Stimulated activated naive CD8-positive, alpha-beta T cell treated with anti-CD3 and anti-CD28 coated beads, Interleukin-15, amount 100 ng/mL, for 72 hours (primary cell): ENCODE data around the gene KIAA1671.
A peak's percentile ranks its signal among the peaks of the same experiment; 100 is the strongest.

Experiments used
- ATAC-seq: fragments of 150-1000 bp; cut with Tn5 transposase; 2 replicates; pipeline ENCODE4 v1.10.0; 2021; ENCODE audit warnings: mild to moderate bottlenecking, moderate library complexity
- DNase-seq, 2 donors: peaks; one replicate each; pipeline ENCODE4 v3.0.0; 2021 to 2022
- H3K27ac Mint-ChIP-seq, 2 donors: one replicate each; pipeline ENCODE4 v1.8.0; 2022; ENCODE audit warnings: mild to moderate bottlenecking in 2 of 2, mixed read lengths in 2 of 2, moderate library complexity in 2 of 2
- H3K27me3 Mint-ChIP-seq: one replicate; pipeline ENCODE4 v1.8.0; 2022; ENCODE audit warnings: mixed read lengths
- H3K4me1 Mint-ChIP-seq: one replicate; pipeline ENCODE4 v1.8.0; 2022; ENCODE audit warnings: mild to moderate bottlenecking, mixed read lengths
- H3K4me3 Mint-ChIP-seq, 2 donors: one replicate each; pipeline ENCODE4 v1.8.0; 2022; ENCODE audit warnings: mild to moderate bottlenecking in 2 of 2, mixed read lengths in 2 of 2, moderate library complexity in 1 of 2
- H3K9me3 Mint-ChIP-seq, 2 donors: one replicate each; pipeline ENCODE4 v1.8.0; 2022; ENCODE audit warnings: mixed read lengths in 2 of 2

KIAA1671 gene

GRCh38 chr22:25069758-25070481, 117.4 kb downstream of the KIAA1671 start:
- ATAC-seq = peak; percentile 29
- Mint-ChIP-seq H3K4me1 (peaks cover 93% of the 10 kb centered on the region), H3K27ac (peak overlapping the region; percentile 93 to 98), H3K27me3 (no peaks in the 10 kb centered on the region), H3K9me3 (no peaks in the 10 kb centered on the region), H3K4me3 (peak overlapping the region; percentile 91)
- peak; percentile 48 to 56 for DNase-seq

GRCh38 chr22:25070956-25071355, 118.4 kb downstream of the KIAA1671 start:
- H3K4me3 Mint-ChIP-seq = peak overlapping the region; percentile 91
- H3K4me1 Mint-ChIP-seq = peaks cover 99% of the 10 kb centered on the region
- no peaks in the 10 kb centered on the region for H3K9me3 Mint-ChIP-seq
- DNase-seq (peak in 1 of 2 donors; percentile 37), ATAC-seq (no peak)
- no peaks in the 10 kb centered on the region for H3K27me3 Mint-ChIP-seq
- peak overlapping the region; percentile 93 to 98 for H3K27ac Mint-ChIP-seq

GRCh38 chr22:25071720-25072119, 119.2 kb downstream of the KIAA1671 start:
- peaks cover 99% of the 10 kb centered on the region for H3K4me1 Mint-ChIP-seq
- ATAC-seq (no peak), DNase-seq (no peak)
- no peaks in the 10 kb centered on the region for H3K9me3 Mint-ChIP-seq
- H3K27me3 Mint-ChIP-seq = no peaks in the 10 kb centered on the region
- H3K27ac Mint-ChIP-seq = peak overlapping the region; percentile 12 to 79
- H3K4me3 Mint-ChIP-seq = peak overlapping the region; percentile 91

GRCh38 chr22:25072406-25072805, 119.9 kb downstream of the KIAA1671 start:
- Mint-ChIP-seq H3K4me3 (peak overlapping the region; percentile 91), H3K27me3 (no peaks in the 10 kb centered on the region), H3K4me1 (peaks cover 99% of the 10 kb centered on the region), H3K9me3 (no peaks in the 10 kb centered on the region), H3K27ac (no peak overlapping the region)
- ATAC-seq (no peak), DNase-seq (peak in 1 of 2 donors; percentile 40)

- peak; percentile 53 to 73 for DNase-seq
- H3K4me1 Mint-ChIP-seq = peaks cover 97% of the 10 kb centered on the region
- ATAC-seq = peak; percentile 87
- H3K27ac Mint-ChIP-seq = peak overlapping the region; percentile 79 to 86
- H3K4me3 Mint-ChIP-seq = peak overlapping the region; percentile 67 to 73
- no peaks in the 10 kb centered on the region for H3K9me3 Mint-ChIP-seq
- no peaks in the 10 kb centered on the region for H3K27me3 Mint-ChIP-seq
Measured at GRCh38 chr22:25076336-25076735, 123.8 kb downstream of the KIAA1671 start.

GRCh38 chr22:25077056-25077455, 124.5 kb downstream of the KIAA1671 start:
- ATAC-seq = no peak
- no peak for DNase-seq
- H3K9me3 Mint-ChIP-seq = no peaks in the 10 kb centered on the region
- peak overlapping the region; percentile 67 to 73 for H3K4me3 Mint-ChIP-seq
- H3K27ac Mint-ChIP-seq = peak overlapping the region; percentile 17 to 31
- H3K27me3 Mint-ChIP-seq = no peaks in the 10 kb centered on the region
- peaks cover 97% of the 10 kb centered on the region for H3K4me1 Mint-ChIP-seq

GRCh38 chr22:25077964-25078363, 125.4 kb downstream of the KIAA1671 start:
- peak overlapping the region in 1 of 2 donors; percentile 75 for H3K27ac Mint-ChIP-seq
- no peak for DNase-seq
- H3K4me3 Mint-ChIP-seq = peak overlapping the region in 1 of 2 donors; percentile 43
- H3K27me3 Mint-ChIP-seq = no peaks in the 10 kb centered on the region
- peaks cover 93% of the 10 kb centered on the region for H3K4me1 Mint-ChIP-seq
- H3K9me3 Mint-ChIP-seq = no peaks in the 10 kb centered on the region
- no peak for ATAC-seq

- DNase-seq = peak in 1 of 2 donors; percentile 38
- H3K9me3 Mint-ChIP-seq = no peaks in the 10 kb centered on the region
- no peak overlapping the region for H3K4me3 Mint-ChIP-seq
- H3K27ac Mint-ChIP-seq = no peak overlapping the region
- ATAC-seq = peak; percentile 39
- H3K4me1 Mint-ChIP-seq = peaks cover 92% of the 10 kb centered on the region
- no peaks in the 10 kb centered on the region for H3K27me3 Mint-ChIP-seq
Measured at GRCh38 chr22:25078591-25078990, 126.1 kb downstream of the KIAA1671 start.

GRCh38 chr22:25080855-25081254, 128.3 kb downstream of the KIAA1671 start:
- H3K27ac Mint-ChIP-seq = no peak overlapping the region

GRCh38 chr22:25081409-25081824, 128.9 kb downstream of the KIAA1671 start:
- peak in 1 of 2 donors; percentile 46 for DNase-seq
- ATAC-seq = no peak
- peaks cover 83% of the 10 kb centered on the region for H3K4me1 Mint-ChIP-seq
- H3K4me3 Mint-ChIP-seq = no peak overlapping the region
- no peaks in the 10 kb centered on the region for H3K27me3 Mint-ChIP-seq
- H3K9me3 Mint-ChIP-seq = no peaks in the 10 kb centered on the region
- H3K27ac Mint-ChIP-seq = no peak overlapping the region

More at GRCh38 chr22:25080855-25081254, 128.3 kb downstream of the KIAA1671 start:
- H3K4me1 Mint-ChIP-seq = peaks cover 83% of the 10 kb centered on the region
- no peak for DNase-seq
- no peaks in the 10 kb centered on the region for H3K27me3 Mint-ChIP-seq
- H3K4me3 Mint-ChIP-seq = no peak overlapping the region
- ATAC-seq = no peak
- H3K9me3 Mint-ChIP-seq = no peaks in the 10 kb centered on the region

GRCh38 chr22:25082096-25082495, 129.6 kb downstream of the KIAA1671 start:
- no peak overlapping the region for H3K27ac Mint-ChIP-seq

GRCh38 chr22:25083056-25083806, 130.7 kb downstream of the KIAA1671 start:
- Mint-ChIP-seq H3K9me3 (no peaks in the 10 kb centered on the region), H3K27ac (peak overlapping the region in 1 of 2 donors; percentile 35), H3K4me1 (peaks cover 80% of the 10 kb centered on the region), H3K4me3 (no peak overlapping the region), H3K27me3 (no peaks in the 10 kb centered on the region)
- no peak for ATAC-seq
- no peak for DNase-seq

More at GRCh38 chr22:25082096-25082495, 129.6 kb downstream of the KIAA1671 start:
- H3K27me3 Mint-ChIP-seq = no peaks in the 10 kb centered on the region
- DNase-seq (no peak), ATAC-seq (no peak)
- peaks cover 83% of the 10 kb centered on the region for H3K4me1 Mint-ChIP-seq
- no peaks in the 10 kb centered on the region for H3K9me3 Mint-ChIP-seq
- H3K4me3 Mint-ChIP-seq = peak overlapping the region in 1 of 2 donors; percentile 22

GRCh38 chr22:25083807-25084200, 131.3 kb downstream of the KIAA1671 start:
- Mint-ChIP-seq H3K27ac (peak overlapping the region in 1 of 2 donors; percentile 19), H3K27me3 (no peaks in the 10 kb centered on the region), H3K4me1 (peaks cover 74% of the 10 kb centered on the region), H3K9me3 (no peaks in the 10 kb centered on the region), H3K4me3 (no peak overlapping the region)
- DNase-seq (no peak), ATAC-seq (no peak)

GRCh38 chr22:25084405-25085107, 132.0 kb downstream of the KIAA1671 start:
- Mint-ChIP-seq H3K4me1 (peaks cover 68% of the 10 kb centered on the region), H3K27ac (peak overlapping the region in 1 of 2 donors; percentile 48), H3K4me3 (no peak overlapping the region), H3K27me3 (no peaks in the 10 kb centered on the region), H3K9me3 (no peaks in the 10 kb centered on the region)
- no peak for ATAC-seq
- no peak for DNase-seq

- DNase-seq = no peak
- H3K4me3 Mint-ChIP-seq = peak overlapping the region; percentile 25 to 68
- peaks cover 68% of the 10 kb centered on the region for H3K4me1 Mint-ChIP-seq
- no peaks in the 10 kb centered on the region for H3K9me3 Mint-ChIP-seq
- ATAC-seq = no peak
- no peaks in the 10 kb centered on the region for H3K27me3 Mint-ChIP-seq
- H3K27ac Mint-ChIP-seq = peak overlapping the region; percentile 79 to 94
Measured at GRCh38 chr22:25085156-25085555, 132.6 kb downstream of the KIAA1671 start.
